A673 (cell line): Measurements from ENCODE around the gene ANAPC15. TPM values are rescaled to one million over a fixed set of nuclear protein-coding genes. Genes with fewer than 3 reads are reported as not detected.

Experiments
- BruUV-seq: library from RNA; stranded (reverse); fragments of 400-500 nt; replicated peaks from 2 replicates; lab custom pipeline; 2021; lab: Mats Ljungman, UMichigan
- CTCF ChIA-PET: fragments of 300-600 bp; sonication (Branson Sonifier 250); formaldehyde crosslinking; loops from one replicate; lab custom pipeline; 2022; ENCODE audit warnings: antibody characterized with exemption; lab: Charles Lee
- POLR2A ChIA-PET: fragments of 300-600 bp; sonication (Branson Sonifier 250); formaldehyde crosslinking; loops from one replicate; lab custom pipeline; 2022; ENCODE audit warnings: antibody characterized with exemption; ENCODE audit not compliant: low non-redundant PET; lab: Charles Lee
- DNase-seq: peaks from one replicate; pipeline ENCODE4 v3.0.0-alpha.2; 2015; ENCODE audit warnings: low spot score
- H3K27ac ChIP-seq: fragments of 200-600 bp; sonication (generic); 2 replicates; pipeline ENCODE4 v1.5.1; 2016; ENCODE audit warnings: mixed run types, low read depth, mild to moderate bottlenecking, mixed read lengths, antibody characterized with exemption, low read length; ENCODE audit not compliant: poor library complexity, severe bottlenecking
- H3K27me3 ChIP-seq: fragments of 200-600 bp; sonication (generic); replicated peaks from 2 replicates; pipeline ENCODE4 v1.6.1; 2017; ENCODE audit warnings: mixed run types, low read depth, mild to moderate bottlenecking, mixed read lengths, antibody characterized with exemption, low read length; ENCODE audit not compliant: insufficient read depth, poor library complexity
- H3K36me3 ChIP-seq: fragments of 200-600 bp; sonication (generic); 2 replicates; pipeline ENCODE4 v1.6.1; 2016; ENCODE audit warnings: mixed run types, mild to moderate bottlenecking, mixed read lengths, antibody characterized with exemption, low read length; ENCODE audit not compliant: insufficient read depth, poor library complexity, severe bottlenecking
- H3K4me1 ChIP-seq: fragments of 200-600 bp; sonication (generic); 2 replicates; pipeline ENCODE4 v1.6.1; 2017; ENCODE audit warnings: mixed run types, mild to moderate bottlenecking, mixed read lengths, antibody characterized with exemption, low read length; ENCODE audit not compliant: insufficient read depth, poor library complexity, severe bottlenecking
- H3K4me3 ChIP-seq: fragments of 200-600 bp; sonication (generic); 2 replicates; pipeline ENCODE4 v1.5.1; 2016; ENCODE audit warnings: low read depth, mixed run types, mild to moderate bottlenecking, mixed read lengths, low read length; ENCODE audit not compliant: poor library complexity, severe bottlenecking
- H3K9me3 ChIP-seq: fragments of 200-600 bp; sonication (generic); 2 replicates; pipeline ENCODE4 v1.6.1; 2016; ENCODE audit warnings: mixed run types, low read depth, mild to moderate bottlenecking, mixed read lengths, antibody characterized with exemption, low read length; ENCODE audit not compliant: poor library complexity, severe bottlenecking
- CTCF ChIP-seq: fragments of 300-800, 200-600 bp; sonication (generic); conservative IDR thresholded peaks from 2 replicates; pipeline ENCODE4 v1.5.1; 2017; ENCODE audit warnings: low read depth, mild to moderate bottlenecking, antibody characterized with exemption, low read length, moderate library complexity, mixed read lengths
- EZH2 ChIP-seq: fragments of 200-600 bp; sonication (generic); IDR thresholded peaks from 2 replicates; pipeline ENCODE4 v1.6.1; 2017; ENCODE audit warnings: borderline replicate concordance, low read depth, mild to moderate bottlenecking, mixed read lengths, antibody characterized with exemption, low read length; ENCODE audit not compliant: poor library complexity, severe bottlenecking
- intact Hi-C: fragments of 100-400 bp; cut with micrococcal nuclease; formaldehyde crosslinking; loops from one replicate; pipeline ENCODE4 v1.10.0; 2022; ENCODE audit not compliant: unreplicated experiment
- total RNA-seq: library from RNA; stranded (reverse); gene quantifications from 2 replicates; pipeline ENCODE4 v1.2.3, GENCODE V29; 2021

Gene ANAPC15
- total RNA-seq, 1 experiment from 2014 or later, result 57.2 TPM

GRCh38 chr11:72111300-72112142, 974 bp downstream of the ANAPC15 start:
- DNase-seq, result no peak
- intact Hi-C loops, result loop anchor here (1.0 to 5.0 kb wide), 3 partner anchors 8 to 111 kb away; partner anchors contain the start of genes INPPL1, LAMTOR1, LRRC51 and NUMA1
- peaks cover 10% of the 10 kb centered on the region for H3K4me1 ChIP-seq
- peak overlapping the region; percentile 56 for H3K4me3 ChIP-seq
- no peaks in the 10 kb centered on the region for H3K27me3 ChIP-seq
- TF ChIP-seq EZH2 (no peak), CTCF (no peak)
- H3K36me3 ChIP-seq, result no peaks in the 10 kb centered on the region
- ChIA-PET CTCF (no interaction called here), POLR2A (no interaction called here)
- BruUV-seq, result TSS peak; percentile 90
- no peaks in the 10 kb centered on the region for H3K9me3 ChIP-seq
- H3K27ac ChIP-seq, result peak overlapping the region; percentile 99

GRCh38 chr11:72105888-72106287, 6.6 kb downstream of the ANAPC15 start, which contains the start of gene TOMT:
TSS of gene TOMT (plus strand) at chr11:72105924. CDS start at chr11:72105952, 28 bp downstream.
- no peak within 1 kb of the TSS for H3K27ac ChIP-seq
- no peak for DNase-seq
- no TSS peak for BruUV-seq
- H3K4me1 ChIP-seq, result peaks cover 14% of the 10 kb centered on the region
- ChIA-PET POLR2A (no interaction called here), CTCF (no interaction called here)
- H3K27me3 ChIP-seq, result no peaks in the 10 kb centered on the region
- H3K9me3 ChIP-seq, result no peaks in the 10 kb centered on the region
- no peak within 1 kb of the TSS for H3K4me3 ChIP-seq
- no peaks in the 10 kb centered on the region for H3K36me3 ChIP-seq
- intact Hi-C loops, result no loop called here
- no peak for TF ChIP-seq EZH2
- TF ChIP-seq CTCF, result no peak

GRCh38 chr11:72103754-72104167, 8.7 kb downstream of the ANAPC15 start:
- DNase-seq, result no peak
- intact Hi-C loops, result loop anchor here (1.0 kb wide), 2 partner anchors 9 to 23 kb away; partner anchors contain the start of genes ANAPC15, LRRC51 and NUMA1
- BruUV-seq, result TSS peak; percentile 97
- POLR2A ChIA-PET, result no interaction called here
- H3K4me1 ChIP-seq, result peaks cover 14% of the 10 kb centered on the region
- peak overlapping the region; percentile 94 for H3K27ac ChIP-seq
- TF ChIP-seq CTCF (no peak), EZH2 (no peak)
- H3K9me3 ChIP-seq, result no peaks in the 10 kb centered on the region
- peak overlapping the region; percentile 88 for H3K4me3 ChIP-seq
- CTCF ChIA-PET, result no interaction called here
- no peaks in the 10 kb centered on the region for H3K27me3 ChIP-seq
- peaks cover 5% of the 10 kb centered on the region for H3K36me3 ChIP-seq
